Neural cell (in vitro differentiated cells): ENCODE data around the gene TADA1. TPM values are rescaled to one million over a fixed set of nuclear protein-coding genes. Genes with fewer than 3 reads are reported as not detected.

Experiments
- H2AFZ ChIP-seq: fragments of 200-600, 300-800 bp; sonication (generic), shearing (Covaris generic); 2 replicates; pipeline ENCODE4 v1.6.0; 2014; ENCODE audit warnings: low read depth, mild to moderate bottlenecking, antibody characterized with exemption, low read length, moderate library complexity
- H3F3A ChIP-seq: fragments of 200-600 bp; shearing (Covaris generic); 2 replicates; pipeline ENCODE4 v1.6.1; 2016; ENCODE audit warnings: mild to moderate bottlenecking, moderate library complexity, mixed read lengths, antibody characterized with exemption, low read length; ENCODE audit not compliant: insufficient read depth, poor library complexity, severe bottlenecking
- H3K27ac ChIP-seq: fragments of 200-600, 300-800 bp; sonication (generic), shearing (Covaris generic); 2 replicates; pipeline ENCODE4 v1.5.1; 2014; ENCODE audit warnings: mild to moderate bottlenecking, low read length, moderate library complexity
- H3K27me3 ChIP-seq: fragments of 300-800, 200-600 bp; sonication (generic), shearing (Covaris generic); 2 replicates; pipeline ENCODE4 v1.6.0; 2014; ENCODE audit warnings: mild to moderate bottlenecking, low read depth, low read length, moderate library complexity; ENCODE audit not compliant: insufficient read depth
- H3K36me3 ChIP-seq: fragments of 300-800, 200-600 bp; sonication (generic), shearing (Covaris generic); 2 replicates; pipeline ENCODE4 v1.5.1; 2014; ENCODE audit warnings: mild to moderate bottlenecking, antibody characterized with exemption, low read length, moderate library complexity; ENCODE audit not compliant: insufficient read depth
- H3K4me2 ChIP-seq: fragments of 300-800, 200-600 bp; sonication (generic), shearing (Covaris generic); 2 replicates; pipeline ENCODE4 v1.6.0; 2014; ENCODE audit warnings: mild to moderate bottlenecking, low read length
- H3K4me3 ChIP-seq: fragments of 300-800, 200-600 bp; sonication (generic), shearing (Covaris generic); 2 replicates; pipeline ENCODE4 v1.5.1; 2014; ENCODE audit warnings: mild to moderate bottlenecking, low read length, moderate library complexity
- H3K79me2 ChIP-seq: fragments of 200-600 bp; shearing (Covaris generic); replicated peaks from 2 replicates; pipeline ENCODE4 v1.6.0; 2014; ENCODE audit warnings: mild to moderate bottlenecking, low read length, moderate library complexity; ENCODE audit not compliant: insufficient read depth
- H3K9ac ChIP-seq: fragments of 300-800, 200-600 bp; sonication (generic), shearing (Covaris generic); 2 replicates; pipeline ENCODE4 v1.6.1; 2016; ENCODE audit warnings: mild to moderate bottlenecking, low read length, mixed read lengths
- H3K9me2 ChIP-seq: fragments of 200-600 bp; shearing (Covaris generic); 2 replicates; pipeline ENCODE4 v1.6.1; 2016; ENCODE audit warnings: mild to moderate bottlenecking, low read length, mixed read lengths; ENCODE audit not compliant: insufficient read depth
- H3K9me3 ChIP-seq: fragments of 200-600, 300-800 bp; sonication (generic), shearing (Covaris generic); 2 replicates; pipeline ENCODE4 v1.6.1; 2016; ENCODE audit warnings: mild to moderate bottlenecking, mixed run types, low read length, moderate library complexity, mixed read lengths
- H4K20me1 ChIP-seq: fragments of 200-600 bp; shearing (Covaris generic); 2 replicates; pipeline ENCODE4 v1.6.1; 2016; ENCODE audit warnings: mild to moderate bottlenecking, mixed run types; ENCODE audit not compliant: insufficient read depth
- CTCF ChIP-seq: fragments of 450-650 bp; IDR thresholded peaks from 2 replicates; pipeline ENCODE4 v1.5.1; 2014; ENCODE audit warnings: antibody characterized with exemption, mild to moderate bottlenecking, moderate library complexity; ENCODE audit not compliant: poor library complexity, severe bottlenecking
- EP300 ChIP-seq: fragments of 450-650 bp; conservative IDR thresholded peaks from 2 replicates; pipeline ENCODE4 v1.6.1; 2014; ENCODE audit warnings: antibody characterized with exemption, mild to moderate bottlenecking, moderate library complexity; ENCODE audit not compliant: poor library complexity, severe bottlenecking
- EZH2 ChIP-seq: fragments of 200-600, 300-800 bp; shearing (Covaris generic), sonication (generic); IDR thresholded peaks from 2 replicates; pipeline ENCODE4 v1.6.1; 2014; ENCODE audit warnings: antibody characterized with exemption, low read length, borderline replicate concordance, mild to moderate bottlenecking; ENCODE audit not compliant: insufficient read depth, poor library complexity, severe bottlenecking
- MXI1 ChIP-seq: fragments of 450-650 bp; conservative IDR thresholded peaks from 2 replicates; pipeline ENCODE4 v1.6.1; 2014; ENCODE audit warnings: antibody characterized with exemption, mild to moderate bottlenecking; ENCODE audit not compliant: poor library complexity, severe bottlenecking
- POLR2AphosphoS5 ChIP-seq: IDR thresholded peaks from 2 replicates; pipeline ENCODE4 v1.6.1; 2012
- RAD21 ChIP-seq: fragments of 450-650 bp; conservative IDR thresholded peaks from 2 replicates; pipeline ENCODE4 v1.6.1; 2014; ENCODE audit warnings: antibody characterized with exemption, mild to moderate bottlenecking, moderate library complexity
- REST ChIP-seq: IDR thresholded peaks from 2 replicates; pipeline ENCODE4 v1.6.1; 2012; ENCODE audit warnings: borderline replicate concordance
- SMC3 ChIP-seq: fragments of 450-650 bp; conservative IDR thresholded peaks from 2 replicates; pipeline ENCODE4 v1.6.1; 2014; ENCODE audit warnings: antibody characterized with exemption, mild to moderate bottlenecking, moderate library complexity; ENCODE audit not compliant: poor library complexity
- TAF1 ChIP-seq: IDR thresholded peaks from 2 replicates; pipeline ENCODE4 v1.6.1; 2012; ENCODE audit warnings: low read depth
- polyA plus RNA-seq: library from polyadenylated mRNA; depleted of rRNA; stranded (reverse); fragments of >200 nt; gene quantifications from 2 replicates; pipeline ENCODE4 v1.2.3, GENCODE V29; 2014

The TADA1 gene
- polyA plus RNA-seq, 1 donor from 2014 or later, result 99.6 TPM

GRCh38 chr1:166808952-166809351 is 67.1 kb downstream of the TADA1 start:
- Histone ChIP-seq H3F3A (no peaks in the 10 kb centered on the region), H3K27ac (no peak overlapping the region), H3K9ac (no peak overlapping the region), H3K4me3 (no peak overlapping the region), H3K36me3 (no peaks in the 10 kb centered on the region), H4K20me1 (no peaks in the 10 kb centered on the region), H3K9me3 (no peaks in the 10 kb centered on the region), H3K79me2 (no peaks in the 10 kb centered on the region), H3K27me3 (no peaks in the 10 kb centered on the region), H3K9me2 (no peaks in the 10 kb centered on the region), H2AFZ (no peak overlapping the region), H3K4me2 (no peak overlapping the region)
- no peak for TF ChIP-seq CTCF
- TF ChIP-seq POLR2AphosphoS5, result no peak
- TF ChIP-seq MXI1, result no peak
- TF ChIP-seq EP300, result no peak
- no peak for TF ChIP-seq RAD21
- TF ChIP-seq TAF1, result no peak
- no peak for TF ChIP-seq REST
- no peak for TF ChIP-seq EZH2
- TF ChIP-seq SMC3, result no peak

Other genes starting within 250 kb of the TADA1 start
- gene POGK, start 36.8 kb downstream of the TADA1 start, polyA plus RNA-seq, result 39.3 and 43.6 TPM in 2 replicates
- gene ILDR2, start 99.3 kb upstream of the TADA1 start, polyA plus RNA-seq, result 1.3 and 6.8 TPM in 2 replicates
- not detected in 2 replicates for gene MAEL, start 113.0 kb upstream of the TADA1 start, polyA plus RNA-seq
- 0.14 and 0.28 TPM in 2 replicates for gene GPA33, start 214.1 kb upstream of the TADA1 start, polyA plus RNA-seq
- gene STYXL2, start 217.8 kb upstream of the TADA1 start, polyA plus RNA-seq, result not detected in 2 replicates